Measurements from ENCODE around the gene MTERF2. TPM values are rescaled to one million over a fixed set of nuclear protein-coding genes. Genes with fewer than 3 reads are reported as not detected.
"Not testable (repeated sequence)": the region's sequence is repeated elsewhere in the genome, so short reads cannot be mapped to it uniquely, and the experiment has no call there.

The MTERF2 gene
- total RNA-seq, 4 donors from 2014 or later = 16.7 to 22.2 (median 19.0) TPM

DNA sequence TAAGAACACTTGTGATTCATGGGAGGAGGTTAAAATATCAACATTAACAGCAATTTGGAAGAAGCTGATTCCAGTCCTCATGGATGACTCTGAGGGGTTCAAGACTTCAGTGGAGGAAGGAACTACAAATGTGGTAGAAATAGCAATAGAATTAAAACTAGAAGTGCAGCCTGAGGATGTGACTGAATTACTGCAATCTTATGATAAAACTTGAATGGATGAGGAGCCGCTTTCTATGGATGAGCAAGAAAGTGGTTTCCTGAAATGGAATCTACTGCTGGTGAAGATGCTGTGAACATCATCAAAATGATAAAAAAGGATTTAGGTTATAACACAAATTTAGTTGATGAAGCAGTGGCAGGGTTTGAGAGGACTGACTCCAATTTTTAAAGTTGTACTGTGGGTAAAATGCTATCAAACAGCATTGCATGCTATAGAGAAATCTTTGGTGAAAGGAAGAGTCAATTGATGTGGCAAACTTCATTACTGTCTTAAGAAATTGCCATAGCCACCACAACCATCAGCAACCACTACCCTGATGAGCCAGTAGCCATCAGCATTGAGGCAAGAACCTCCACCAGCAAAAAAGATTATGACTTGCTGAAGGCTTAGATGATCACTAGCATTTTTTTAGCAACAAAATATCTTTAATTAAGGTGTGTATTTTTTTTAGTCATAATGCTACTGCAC, 25.9 kb upstream of the MTERF2 start:
- H3K4me3 ChIP-seq = no peak overlapping the region
- 97% methylated on average over 1 of the region's 1 CpG for WGBS
- no peak overlapping the region for H3K27ac ChIP-seq (replicated peaks in 1 of 4)
- H3K4me1 ChIP-seq = peaks cover 0 to 14% (median 3%) of the 10 kb centered on the region in 4 donors
- no peak for DNase-seq (ENCODE audit: extremely low spot score)
- no peaks in the 10 kb centered on the region for H3K9me3 ChIP-seq
- peaks cover 0 to 7% (median 0%) of the 10 kb centered on the region in 4 donors for H3K36me3 ChIP-seq
- no peaks in the 10 kb centered on the region for H3K27me3 ChIP-seq
- TF ChIP-seq, protein P1, sequence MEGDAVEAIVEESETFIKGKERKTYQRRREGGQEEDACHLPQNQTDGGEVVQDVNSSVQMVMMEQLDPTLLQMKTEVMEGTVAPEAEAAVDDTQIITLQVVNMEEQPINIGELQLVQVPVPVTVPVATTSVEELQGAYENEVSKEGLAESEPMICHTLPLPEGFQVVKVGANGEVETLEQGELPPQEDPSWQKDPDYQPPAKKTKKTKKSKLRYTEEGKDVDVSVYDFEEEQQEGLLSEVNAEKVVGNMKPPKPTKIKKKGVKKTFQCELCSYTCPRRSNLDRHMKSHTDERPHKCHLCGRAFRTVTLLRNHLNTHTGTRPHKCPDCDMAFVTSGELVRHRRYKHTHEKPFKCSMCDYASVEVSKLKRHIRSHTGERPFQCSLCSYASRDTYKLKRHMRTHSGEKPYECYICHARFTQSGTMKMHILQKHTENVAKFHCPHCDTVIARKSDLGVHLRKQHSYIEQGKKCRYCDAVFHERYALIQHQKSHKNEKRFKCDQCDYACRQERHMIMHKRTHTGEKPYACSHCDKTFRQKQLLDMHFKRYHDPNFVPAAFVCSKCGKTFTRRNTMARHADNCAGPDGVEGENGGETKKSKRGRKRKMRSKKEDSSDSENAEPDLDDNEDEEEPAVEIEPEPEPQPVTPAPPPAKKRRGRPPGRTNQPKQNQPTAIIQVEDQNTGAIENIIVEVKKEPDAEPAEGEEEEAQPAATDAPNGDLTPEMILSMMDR (IDR thresholded peaks at IDR 0.05) = no peak
- TF ChIP-seq POLR2AphosphoS5 (IDR thresholded peaks at IDR 0.05) (no peak), POLR2A (IDR thresholded peaks at IDR 0.05; ENCODE audit: low read depth) (no peak), EP300 (IDR thresholded peaks at IDR 0.05) (no peak)
- intact Hi-C loops (cut with DNase I) = no loop called here

- intact Hi-C loops (cut with DNase I) = no loop called here
- Histone ChIP-seq H3K27me3 (no peaks in the 10 kb centered on the region), H3K4me3 (no peak overlapping the region), H3K4me1 (peaks cover 0 to 14% (median 3%) of the 10 kb centered on the region in 4 donors), H3K27ac (replicated peaks in 1 of 4) (no peak overlapping the region), H3K36me3 (no peaks in the 10 kb centered on the region), H3K9me3 (no peaks in the 10 kb centered on the region)
- no peak for DNase-seq (ENCODE audit: extremely low spot score)
- no peak for TF ChIP-seq POLR2AphosphoS5 (IDR thresholded peaks at IDR 0.05)
- TF ChIP-seq, protein P1 (IDR thresholded peaks at IDR 0.05) = no peak
- no peak for TF ChIP-seq EP300 (IDR thresholded peaks at IDR 0.05)
- 90% methylated on average over 2 of the region's 2 CpGs for WGBS
Observed at GRCh38 chr12:107011519-107011918, 24.6 kb upstream of the MTERF2 start.

DNA sequence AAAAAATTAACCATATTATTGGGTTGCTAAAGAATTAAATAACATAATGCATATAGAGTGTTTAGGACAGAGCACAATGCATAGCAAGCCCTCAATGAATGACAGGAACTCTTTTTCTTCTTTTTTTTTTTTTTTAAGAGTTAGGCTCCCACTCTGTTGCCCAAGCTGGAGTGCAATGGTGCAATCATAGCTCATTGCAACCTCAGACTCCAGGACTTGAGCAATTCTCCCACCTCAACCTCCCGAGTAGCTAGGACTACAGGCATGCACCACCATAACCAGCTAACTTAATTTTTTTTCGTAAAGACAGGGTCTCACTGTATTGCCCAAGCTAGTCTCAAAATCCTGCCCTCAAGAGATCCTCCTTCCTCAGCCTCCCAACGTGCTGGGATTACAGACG, 20.5 kb upstream of the MTERF2 start:
- H3K27ac ChIP-seq (replicated peaks in 1 of 4) = no peak overlapping the region
- 90% methylated on average over 4 of the region's 4 CpGs for WGBS
- no peak for DNase-seq (ENCODE audit: extremely low spot score)
- no peaks in the 10 kb centered on the region for H3K27me3 ChIP-seq
- no peaks in the 10 kb centered on the region for H3K36me3 ChIP-seq
- intact Hi-C loops (cut with DNase I) = no loop called here
- peaks cover 0 to 17% (median under 1%) of the 10 kb centered on the region in 4 donors for H3K4me1 ChIP-seq
- TF ChIP-seq POLR2AphosphoS5 (IDR thresholded peaks at IDR 0.05) = no peak
- TF ChIP-seq EP300 (IDR thresholded peaks at IDR 0.05) = no peak
- no peak for TF ChIP-seq POLR2A (IDR thresholded peaks at IDR 0.05; ENCODE audit: low read depth)
- TF ChIP-seq, protein P1 (IDR thresholded peaks at IDR 0.05) = no peak
- no peaks in the 10 kb centered on the region for H3K9me3 ChIP-seq
- H3K4me3 ChIP-seq = no peak overlapping the region

DNA sequence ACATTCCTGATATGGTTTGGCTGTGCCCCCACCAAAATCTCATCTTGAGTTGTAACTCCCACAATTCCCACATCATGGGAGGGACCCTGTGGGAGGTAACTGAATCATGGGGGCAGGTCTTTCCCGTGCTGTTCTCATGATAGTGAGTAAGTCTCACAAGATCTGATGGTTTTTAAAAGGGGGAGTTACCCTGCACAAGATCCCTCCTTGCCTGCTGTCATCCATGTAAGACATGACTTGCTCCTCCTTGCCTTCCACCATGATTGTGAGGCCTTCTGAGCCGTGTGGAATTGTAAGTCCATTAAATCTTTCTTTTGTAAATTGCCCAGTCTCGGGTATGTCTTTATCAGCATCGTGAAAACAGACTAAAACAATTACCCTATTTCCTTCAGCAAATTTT, 15.7 kb upstream of the MTERF2 start:
- H3K27me3 ChIP-seq; H3K4me3 ChIP-seq; H3K27ac ChIP-seq (replicated peaks in 1 of 4); H3K9me3 ChIP-seq; intact Hi-C loops (cut with DNase I); H3K4me1 ChIP-seq; DNase-seq (ENCODE audit: extremely low spot score): not testable (repeated sequence)
- H3K36me3 ChIP-seq = peaks cover 0 to 26% (median 19%) of the 10 kb centered on the region in 4 donors
- 86% methylated on average over 4 of the region's 4 CpGs for WGBS

- Histone ChIP-seq H3K4me3 (no peak overlapping the region), H3K4me1 (peaks cover 5 to 13% (median 12%) of the 10 kb centered on the region in 4 donors), H3K36me3 (peaks cover 5 to 48% (median 36%) of the 10 kb centered on the region in 4 donors), H3K27me3 (no peaks in the 10 kb centered on the region), H3K27ac (replicated peaks in 1 of 4) (no peak overlapping the region), H3K9me3 (no peaks in the 10 kb centered on the region)
- 79% methylated on average over 6 of the region's 6 CpGs for WGBS
- intact Hi-C loops (cut with DNase I) = no loop called here
- no peak for DNase-seq (ENCODE audit: extremely low spot score)
- TF ChIP-seq POLR2A (IDR thresholded peaks at IDR 0.05; ENCODE audit: low read depth) = no peak
- TF ChIP-seq EP300 (IDR thresholded peaks at IDR 0.05) = no peak
- TF ChIP-seq, protein P1 (IDR thresholded peaks at IDR 0.05) = no peak
- TF ChIP-seq POLR2AphosphoS5 (IDR thresholded peaks at IDR 0.05) = no peak
Observed at GRCh38 chr12:106999446-106999845, 12.5 kb upstream of the MTERF2 start.
